ENCODE data around the gene PLD1.

PLD1 gene

GRCh38 chr3:171792531-171792930, 17.8 kb downstream of the PLD1 start:
- no peak for DNase-seq (ENCODE audit: low spot score)

GRCh38 chr3:171791692-171792076, 18.6 kb downstream of the PLD1 start:
- no peak for DNase-seq (ENCODE audit: low spot score)

- no peak for DNase-seq (ENCODE audit: low spot score)
Observed at GRCh38 chr3:171790898-171791691, 19.2 kb downstream of the PLD1 start.

GRCh38 chr3:171790574-171790897, 19.7 kb downstream of the PLD1 start:
- DNase-seq (ENCODE audit: low spot score) = no peak

GRCh38 chr3:171789759-171790505, 20.4 kb downstream of the PLD1 start:
- DNase-seq (ENCODE audit: low spot score) = no peak

- no peak for DNase-seq (ENCODE audit: low spot score)
Observed at GRCh38 chr3:171788546-171789351, 21.5 kb downstream of the PLD1 start.

GRCh38 chr3:171786997-171787396, 23.3 kb downstream of the PLD1 start:
- DNase-seq (ENCODE audit: low spot score) = no peak

- DNase-seq (ENCODE audit: low spot score) = no peak
Observed at GRCh38 chr3:171784937-171785336, 25.3 kb downstream of the PLD1 start.

GRCh38 chr3:171784387-171784786, 25.9 kb downstream of the PLD1 start:
- no peak for DNase-seq (ENCODE audit: low spot score)

GRCh38 chr3:171783626-171784025, 26.7 kb downstream of the PLD1 start:
- DNase-seq (ENCODE audit: low spot score) = no peak

- DNase-seq (ENCODE audit: low spot score) = no peak
Observed at GRCh38 chr3:171783086-171783485, 27.2 kb downstream of the PLD1 start.

- DNase-seq (ENCODE audit: low spot score) = no peak
Observed at GRCh38 chr3:171782617-171783016, 27.7 kb downstream of the PLD1 start.

GRCh38 chr3:171781711-171782127, 28.6 kb downstream of the PLD1 start:
- no peak for DNase-seq (ENCODE audit: low spot score)

- no peak for DNase-seq (ENCODE audit: low spot score)
Observed at GRCh38 chr3:171778493-171778892, 31.8 kb downstream of the PLD1 start.

GRCh38 chr3:171777596-171777995, 32.7 kb downstream of the PLD1 start:
- DNase-seq (ENCODE audit: low spot score) = no peak

- no peak for DNase-seq (ENCODE audit: low spot score)
Observed at GRCh38 chr3:171776839-171777583, 33.3 kb downstream of the PLD1 start.

- no peak for DNase-seq (ENCODE audit: low spot score)
Observed at GRCh38 chr3:171776411-171776810, 33.9 kb downstream of the PLD1 start.

- no peak for DNase-seq (ENCODE audit: low spot score)
Observed at GRCh38 chr3:171775943-171776342, 34.3 kb downstream of the PLD1 start.

GRCh38 chr3:171774521-171774920, 35.8 kb downstream of the PLD1 start:
- DNase-seq (ENCODE audit: low spot score) = no peak

GRCh38 chr3:171772427-171773056, 37.7 kb downstream of the PLD1 start:
- DNase-seq (ENCODE audit: low spot score) = peak; percentile 79
